Suprapubic skin (tissue), 3 donors: Measurements from ENCODE around the gene EPB41.

Source experiments
- POLR2AphosphoS5 ChIP-seq, 3 donors: sonication (generic); formaldehyde crosslinking; IDR thresholded peaks; one replicate each; pipeline ENCODE4 v1.6.1; 2017; ENCODE audit warnings: antibody characterized with exemption in 3 of 3
- TF ChIP-seq, protein P1 (sequence below), 2 donors: fragments of 200-600 bp in 1 of 2; fragments of 450-650 bp in 1 of 2; sonication (generic) in 1 of 2; IDR thresholded peaks; one replicate each; pipeline ENCODE4 v1.5.1; 2016 to 2019; ENCODE audit warnings: antibody characterized with exemption in 2 of 2, mild to moderate bottlenecking in 1 of 2, moderate library complexity in 1 of 2

- no peak for TF ChIP-seq POLR2AphosphoS5 (IDR thresholded peaks at IDR 0.05)
- TF ChIP-seq, protein P1, sequence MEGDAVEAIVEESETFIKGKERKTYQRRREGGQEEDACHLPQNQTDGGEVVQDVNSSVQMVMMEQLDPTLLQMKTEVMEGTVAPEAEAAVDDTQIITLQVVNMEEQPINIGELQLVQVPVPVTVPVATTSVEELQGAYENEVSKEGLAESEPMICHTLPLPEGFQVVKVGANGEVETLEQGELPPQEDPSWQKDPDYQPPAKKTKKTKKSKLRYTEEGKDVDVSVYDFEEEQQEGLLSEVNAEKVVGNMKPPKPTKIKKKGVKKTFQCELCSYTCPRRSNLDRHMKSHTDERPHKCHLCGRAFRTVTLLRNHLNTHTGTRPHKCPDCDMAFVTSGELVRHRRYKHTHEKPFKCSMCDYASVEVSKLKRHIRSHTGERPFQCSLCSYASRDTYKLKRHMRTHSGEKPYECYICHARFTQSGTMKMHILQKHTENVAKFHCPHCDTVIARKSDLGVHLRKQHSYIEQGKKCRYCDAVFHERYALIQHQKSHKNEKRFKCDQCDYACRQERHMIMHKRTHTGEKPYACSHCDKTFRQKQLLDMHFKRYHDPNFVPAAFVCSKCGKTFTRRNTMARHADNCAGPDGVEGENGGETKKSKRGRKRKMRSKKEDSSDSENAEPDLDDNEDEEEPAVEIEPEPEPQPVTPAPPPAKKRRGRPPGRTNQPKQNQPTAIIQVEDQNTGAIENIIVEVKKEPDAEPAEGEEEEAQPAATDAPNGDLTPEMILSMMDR (IDR thresholded peaks at IDR 0.05), result no peak
Measured at GRCh38 chr1:28891256-28891655, 23.1 kb upstream of the EPB41 start.
